GM19397 (cell line): Measurements from ENCODE around the gene XIRP1.

Experiments used
- ATAC-seq: cut with Tn5 transposase; IDR thresholded peaks from one replicate; pipeline ENCODE4 v1.9.1; 2021; ENCODE audit warnings: mild to moderate bottlenecking, moderate library complexity; ENCODE audit not compliant: unreplicated experiment

The XIRP1 gene

GRCh38 chr3:39133822-39134221, 58.6 kb downstream of the XIRP1 start:
- ATAC-seq: no peak
